K562 (cell line): ENCODE measurements around the gene GRAMD2A. TPM values are rescaled to one million over a fixed set of nuclear protein-coding genes. Genes with fewer than 3 reads are reported as not detected.
A peak's percentile ranks its signal among the peaks of the same experiment; 100 is the strongest.

Experiments used
- CEBPB ChIP-seq: fragments of 450-650 bp; IDR thresholded peaks from 2 replicates; pipeline ENCODE4 v1.6.1; 2016; ENCODE audit warnings: missing genetic modification characterization, missing compliant biosample characterization
- HDAC3 ChIP-seq: fragments of 450-650 bp; IDR thresholded peaks from 2 replicates; pipeline ENCODE4 v1.6.1; 2018; ENCODE audit warnings: borderline replicate concordance, mild to moderate bottlenecking, moderate library complexity; ENCODE audit not compliant: partially characterized antibody
- L3MBTL2 ChIP-seq: fragments of 450-650 bp; IDR thresholded peaks from 2 replicates; pipeline ENCODE4 v1.6.1; 2016; ENCODE audit warnings: mild to moderate bottlenecking, moderate library complexity
- MBD2 ChIP-seq: sonication (generic); IDR thresholded peaks from 2 replicates; pipeline ENCODE4 v1.6.1; 2016; ENCODE audit warnings: low read depth, borderline replicate concordance
- SRSF3 ChIP-seq: fragments of 200-400 bp; formaldehyde crosslinking; IDR thresholded peaks from 2 replicates; pipeline ENCODE4 v1.6.1; 2016; ENCODE audit warnings: mild to moderate bottlenecking, low read length, moderate library complexity; ENCODE audit not compliant: insufficient read depth
- ZNF431 ChIP-seq: sonication (generic); formaldehyde crosslinking; IDR thresholded peaks from 2 replicates; pipeline ENCODE4 v1.8.0; 2022; ENCODE audit warnings: mild to moderate bottlenecking, missing genetic modification reagents
- ZNF507 ChIP-seq: conservative IDR thresholded peaks from 2 replicates; pipeline ENCODE4 v1.6.1; 2017; ENCODE audit warnings: missing genetic modification characterization, missing compliant biosample characterization
- polyA plus RNA-seq, 8 experiments: library from polyadenylated mRNA; depleted of rRNA in 4 of 8; stranded (reverse) in 5 of 8; unstranded in 3 of 8; fragments of >200 nt; fragmentation: Nextera tagmentation in 2 of 8; fragmentation: Illumina TruSeq in 1 of 8; extraction: Ambion mirVana in 2 of 8; extraction: Trizol in 1 of 8; gene quantifications; 2 replicates each; pipeline versions ENCODE4 v1.2.1 to v1.2.3, GENCODE V29; 2011 to 2014; ENCODE audit warnings: inconsistent platforms in 1 of 8, missing spikeins in 1 of 8
- total RNA-seq, 7 experiments: library from RNA; depleted of rRNA in 6 of 7; stranded (reverse); fragments of >200 nt in 6 of 7; fragmentation: Illumina TruSeq in 2 of 7; extraction: Trizol in 2 of 7; gene quantifications; 2 replicates each; pipeline versions ENCODE4 v1.2.1 to v1.2.3, GENCODE V29; 2011 to 2021; ENCODE audit warnings: low replicate concordance in 1 of 7
- TF ChIP-seq, protein P1 (sequence below): fragments of 250-450 bp; sonication (Bioruptor Pico); IDR thresholded peaks from 2 replicates; pipeline ENCODE4 v1.8.0; 2021; ENCODE audit warnings: mild to moderate bottlenecking, moderate library complexity
- TF ChIP-seq, protein P2 (sequence below): sonication (generic); formaldehyde crosslinking; IDR thresholded peaks from 2 replicates; pipeline ENCODE4 v1.8.1; 2022; ENCODE audit warnings: missing genetic modification reagents
- TF ChIP-seq, protein P3 (sequence below), 2 experiments: fragments of 450-650 bp; conservative IDR thresholded peaks; 2 replicates each; pipeline ENCODE4 v1.6.1; 2017; ENCODE audit warnings: mild to moderate bottlenecking in 2 of 2, moderate library complexity in 2 of 2
- TF ChIP-seq, protein P4 (sequence below): fragments of 450-650 bp; conservative IDR thresholded peaks from 2 replicates; pipeline ENCODE4 v1.6.1; 2016; ENCODE audit warnings: missing genetic modification characterization, low read depth, mild to moderate bottlenecking, missing compliant biosample characterization, moderate library complexity
- TF ChIP-seq, protein P5 (sequence below), 2 experiments: fragments of 450-650 bp; IDR thresholded peaks; 2 replicates each; pipeline ENCODE4 v1.6.1; 2016; ENCODE audit warnings: mild to moderate bottlenecking in 2 of 2, borderline replicate concordance in 1 of 2, low read depth in 1 of 2, moderate library complexity in 1 of 2

The GRAMD2A gene
- total and polyA plus RNA-seq, 9 of the 15 experiments (the other 6 are each of a cell fraction or from before 2014, with no cell fraction given): 0.08 to 0.22 TPM; not detected in 7

DNA sequence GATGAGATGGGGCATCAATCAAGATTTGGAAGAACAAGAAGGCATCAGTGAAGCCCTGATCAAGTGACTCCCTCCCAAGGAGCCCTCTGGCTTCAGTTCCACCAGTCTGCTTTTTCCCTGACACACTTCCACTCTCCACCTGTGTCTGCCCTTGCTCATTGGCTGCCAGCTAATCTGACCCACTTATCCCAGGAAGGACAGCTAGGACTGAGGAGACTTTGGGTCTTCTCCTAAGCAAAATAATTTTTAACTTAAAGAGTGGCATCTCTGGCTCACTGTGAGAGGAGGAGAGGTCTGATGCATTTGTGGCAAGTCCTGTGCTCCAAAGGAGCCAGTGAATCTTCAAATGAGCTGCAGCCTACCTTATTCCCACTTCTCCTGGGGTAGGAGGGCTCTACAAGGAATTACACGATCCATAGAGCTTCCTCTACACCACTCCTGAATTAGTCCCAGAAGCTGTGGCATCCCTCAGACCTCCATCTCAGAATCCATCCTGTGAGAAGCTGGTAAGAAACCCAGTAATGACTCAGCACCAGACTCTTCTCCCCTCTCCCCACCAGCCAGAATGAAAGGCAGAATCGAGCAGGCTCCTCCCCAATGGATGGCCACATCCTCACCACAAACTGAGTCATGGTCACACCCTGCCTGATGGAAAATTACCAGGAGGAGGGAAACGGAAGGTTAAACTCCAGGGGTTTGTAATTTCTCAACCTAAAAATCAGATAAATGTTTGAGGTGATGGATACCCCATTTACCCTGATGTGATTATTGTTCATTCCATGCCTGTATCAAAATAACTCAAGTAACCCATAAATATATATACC, 39.7 kb upstream of the GRAMD2A start (continued):
- TF ChIP-seq MBD2 (peak; percentile 38), HDAC3 (no peak), L3MBTL2 (peak; percentile 33), ZNF507 (tag) (no peak), SRSF3 (no peak), CEBPB (tag) (peak; percentile 84), ZNF431 (CRISPR knock-in tag) (no peak)
- TF ChIP-seq, protein P1, sequence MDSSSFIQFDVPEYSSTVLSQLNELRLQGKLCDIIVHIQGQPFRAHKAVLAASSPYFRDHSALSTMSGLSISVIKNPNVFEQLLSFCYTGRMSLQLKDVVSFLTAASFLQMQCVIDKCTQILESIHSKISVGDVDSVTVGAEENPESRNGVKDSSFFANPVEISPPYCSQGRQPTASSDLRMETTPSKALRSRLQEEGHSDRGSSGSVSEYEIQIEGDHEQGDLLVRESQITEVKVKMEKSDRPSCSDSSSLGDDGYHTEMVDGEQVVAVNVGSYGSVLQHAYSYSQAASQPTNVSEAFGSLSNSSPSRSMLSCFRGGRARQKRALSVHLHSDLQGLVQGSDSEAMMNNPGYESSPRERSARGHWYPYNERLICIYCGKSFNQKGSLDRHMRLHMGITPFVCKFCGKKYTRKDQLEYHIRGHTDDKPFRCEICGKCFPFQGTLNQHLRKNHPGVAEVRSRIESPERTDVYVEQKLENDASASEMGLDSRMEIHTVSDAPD (CRISPR knock-in tag): no peak
- TF ChIP-seq, protein P2, sequence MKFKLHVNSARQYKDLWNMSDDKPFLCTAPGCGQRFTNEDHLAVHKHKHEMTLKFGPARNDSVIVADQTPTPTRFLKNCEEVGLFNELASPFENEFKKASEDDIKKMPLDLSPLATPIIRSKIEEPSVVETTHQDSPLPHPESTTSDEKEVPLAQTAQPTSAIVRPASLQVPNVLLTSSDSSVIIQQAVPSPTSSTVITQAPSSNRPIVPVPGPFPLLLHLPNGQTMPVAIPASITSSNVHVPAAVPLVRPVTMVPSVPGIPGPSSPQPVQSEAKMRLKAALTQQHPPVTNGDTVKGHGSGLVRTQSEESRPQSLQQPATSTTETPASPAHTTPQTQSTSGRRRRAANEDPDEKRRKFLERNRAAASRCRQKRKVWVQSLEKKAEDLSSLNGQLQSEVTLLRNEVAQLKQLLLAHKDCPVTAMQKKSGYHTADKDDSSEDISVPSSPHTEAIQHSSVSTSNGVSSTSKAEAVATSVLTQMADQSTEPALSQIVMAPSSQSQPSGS: no peak
- TF ChIP-seq, protein P3, sequence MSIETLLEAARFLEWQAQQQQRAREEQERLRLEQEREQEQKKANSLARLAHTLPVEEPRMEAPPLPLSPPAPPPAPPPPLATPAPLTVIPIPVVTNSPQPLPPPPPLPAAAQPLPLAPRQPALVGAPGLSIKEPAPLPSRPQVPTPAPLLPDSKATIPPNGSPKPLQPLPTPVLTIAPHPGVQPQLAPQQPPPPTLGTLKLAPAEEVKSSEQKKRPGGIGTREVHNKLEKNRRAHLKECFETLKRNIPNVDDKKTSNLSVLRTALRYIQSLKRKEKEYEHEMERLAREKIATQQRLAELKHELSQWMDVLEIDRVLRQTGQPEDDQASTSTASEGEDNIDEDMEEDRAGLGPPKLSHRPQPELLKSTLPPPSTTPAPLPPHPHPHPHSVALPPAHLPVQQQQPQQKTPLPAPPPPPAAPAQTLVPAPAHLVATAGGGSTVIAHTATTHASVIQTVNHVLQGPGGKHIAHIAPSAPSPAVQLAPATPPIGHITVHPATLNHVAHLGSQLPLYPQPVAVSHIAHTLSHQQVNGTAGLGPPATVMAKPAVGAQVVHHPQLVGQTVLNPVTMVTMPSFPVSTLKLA (conservative IDR thresholded peaks at IDR 0.05): peak in 1 of 2 experiments; percentile 27; a peak in 1 of 4 replicates
- TF ChIP-seq, protein P4, sequence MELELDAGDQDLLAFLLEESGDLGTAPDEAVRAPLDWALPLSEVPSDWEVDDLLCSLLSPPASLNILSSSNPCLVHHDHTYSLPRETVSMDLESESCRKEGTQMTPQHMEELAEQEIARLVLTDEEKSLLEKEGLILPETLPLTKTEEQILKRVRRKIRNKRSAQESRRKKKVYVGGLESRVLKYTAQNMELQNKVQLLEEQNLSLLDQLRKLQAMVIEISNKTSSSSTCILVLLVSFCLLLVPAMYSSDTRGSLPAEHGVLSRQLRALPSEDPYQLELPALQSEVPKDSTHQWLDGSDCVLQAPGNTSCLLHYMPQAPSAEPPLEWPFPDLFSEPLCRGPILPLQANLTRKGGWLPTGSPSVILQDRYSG (tag): no peak
- TF ChIP-seq, protein P5, sequence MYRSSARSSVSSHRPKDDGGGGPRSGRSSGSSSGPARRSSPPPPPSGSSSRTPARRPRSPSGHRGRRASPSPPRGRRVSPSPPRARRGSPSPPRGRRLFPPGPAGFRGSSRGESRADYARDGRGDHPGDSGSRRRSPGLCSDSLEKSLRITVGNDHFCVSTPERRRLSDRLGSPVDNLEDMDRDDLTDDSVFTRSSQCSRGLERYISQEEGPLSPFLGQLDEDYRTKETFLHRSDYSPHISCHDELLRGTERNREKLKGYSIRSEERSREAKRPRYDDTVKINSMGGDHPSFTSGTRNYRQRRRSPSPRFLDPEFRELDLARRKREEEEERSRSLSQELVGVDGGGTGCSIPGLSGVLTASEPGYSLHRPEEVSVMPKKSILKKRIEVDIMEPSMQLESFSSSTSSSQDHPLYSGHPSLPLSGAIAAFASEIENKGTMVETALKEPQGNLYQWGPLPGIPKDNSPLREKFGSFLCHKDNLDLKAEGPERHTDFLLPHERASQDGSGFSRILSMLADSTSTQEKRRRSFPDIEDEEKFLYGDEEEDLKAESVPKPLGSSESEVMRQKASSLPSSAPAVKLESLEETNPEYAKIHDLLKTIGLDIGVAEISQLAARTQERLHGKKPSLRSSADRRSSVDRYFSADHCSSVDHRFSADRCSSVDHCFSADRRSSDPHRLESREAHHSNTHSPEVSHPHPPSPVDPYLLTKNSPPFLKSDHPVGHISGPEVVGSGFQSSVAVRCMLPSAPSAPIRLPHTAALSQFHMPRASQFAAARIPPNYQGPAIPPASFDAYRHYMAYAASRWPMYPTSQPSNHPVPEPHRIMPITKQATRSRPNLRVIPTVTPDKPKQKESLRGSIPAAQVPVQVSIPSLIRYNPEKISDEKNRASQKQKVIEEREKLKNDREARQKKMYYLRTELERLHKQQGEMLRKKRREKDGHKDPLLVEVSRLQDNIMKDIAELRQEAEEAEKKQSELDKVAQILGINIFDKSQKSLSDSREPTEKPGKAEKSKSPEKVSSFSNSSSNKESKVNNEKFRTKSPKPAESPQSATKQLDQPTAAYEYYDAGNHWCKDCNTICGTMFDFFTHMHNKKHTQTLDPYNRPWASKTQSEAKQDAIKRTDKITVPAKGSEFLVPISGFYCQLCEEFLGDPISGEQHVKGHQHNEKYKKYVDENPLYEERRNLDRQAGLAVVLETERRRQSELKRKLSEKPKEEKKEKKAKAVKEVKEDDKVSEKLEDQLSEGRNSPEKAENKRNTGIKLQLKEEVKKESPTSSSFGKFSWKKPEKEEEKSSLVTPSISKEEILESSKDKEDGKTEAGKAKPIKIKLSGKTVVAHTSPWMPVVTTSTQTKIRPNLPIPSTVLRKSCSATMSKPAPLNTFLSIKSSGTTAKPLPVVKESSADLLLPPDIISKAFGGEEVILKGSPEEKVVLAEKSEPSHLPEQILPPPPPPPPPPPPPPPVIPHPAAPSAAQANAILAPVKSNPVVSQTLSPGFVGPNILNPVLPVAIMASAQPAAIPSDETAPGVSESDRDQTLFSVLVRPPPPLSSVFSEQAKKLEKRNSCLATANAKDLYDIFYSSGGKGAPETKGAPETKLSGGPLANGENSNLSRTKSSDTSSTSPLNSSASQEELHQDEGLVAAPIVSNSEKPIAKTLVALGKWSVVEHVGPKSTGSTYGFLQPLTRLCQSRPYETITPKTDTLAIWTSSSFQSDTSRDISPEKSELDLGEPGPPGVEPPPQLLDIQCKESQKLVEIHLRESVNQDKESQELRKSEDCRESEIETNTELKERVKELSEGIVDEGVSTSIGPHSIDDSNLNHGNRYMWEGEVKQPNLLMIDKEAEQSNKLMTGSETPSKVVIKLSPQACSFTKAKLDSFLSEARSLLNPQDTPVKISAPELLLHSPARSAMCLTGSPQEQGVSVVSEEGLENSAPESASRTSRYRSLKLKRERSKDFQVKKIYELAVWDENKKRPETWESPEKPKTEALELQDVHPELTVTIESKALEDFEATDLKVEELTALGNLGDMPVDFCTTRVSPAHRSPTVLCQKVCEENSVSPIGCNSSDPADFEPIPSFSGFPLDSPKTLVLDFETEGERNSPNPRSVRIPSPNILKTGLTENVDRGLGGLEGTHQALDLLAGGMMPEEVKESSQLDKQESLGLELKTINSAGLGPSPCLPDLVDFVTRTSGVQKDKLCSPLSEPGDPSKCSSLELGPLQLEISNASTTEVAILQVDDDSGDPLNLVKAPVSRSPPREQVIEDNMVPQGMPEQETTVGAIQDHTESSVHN (IDR thresholded peaks at IDR 0.05; ENCODE audit: borderline replicate concordance in 1 of 2, low read depth in 1 of 2): peak in 1 of 2 experiments; percentile 55; a peak in 1 of 4 replicates
